Vagina (tissue), 2 donors: ENCODE results near the gene PLA2G12A.

Experiments used
- POLR2A ChIP-seq, 2 donors: fragments of 450-650 bp; IDR thresholded peaks; one replicate each; pipeline ENCODE4 v1.6.1; 2017; ENCODE audit warnings: antibody characterized with exemption in 2 of 2, mild to moderate bottlenecking in 2 of 2, moderate library complexity in 2 of 2
- POLR2AphosphoS5 ChIP-seq, 2 donors: sonication (generic); formaldehyde crosslinking; IDR thresholded peaks; one replicate each; pipeline ENCODE4 v1.9.0; 2017; ENCODE audit warnings: antibody characterized with exemption in 2 of 2, mild to moderate bottlenecking in 2 of 2, low read depth in 1 of 2; ENCODE audit not compliant: insufficient read depth in 1 of 2
- TF ChIP-seq, protein P1 (sequence below), 3 experiments: fragments of 450-650 bp in 2 of 3; fragments of 200-600 bp in 1 of 3; sonication (generic) in 1 of 3; IDR thresholded peaks; one replicate each; pipeline ENCODE4 v1.5.1; 2017 to 2019; ENCODE audit warnings: antibody characterized with exemption in 3 of 3, mild to moderate bottlenecking in 2 of 3, moderate library complexity in 2 of 3

DNA sequence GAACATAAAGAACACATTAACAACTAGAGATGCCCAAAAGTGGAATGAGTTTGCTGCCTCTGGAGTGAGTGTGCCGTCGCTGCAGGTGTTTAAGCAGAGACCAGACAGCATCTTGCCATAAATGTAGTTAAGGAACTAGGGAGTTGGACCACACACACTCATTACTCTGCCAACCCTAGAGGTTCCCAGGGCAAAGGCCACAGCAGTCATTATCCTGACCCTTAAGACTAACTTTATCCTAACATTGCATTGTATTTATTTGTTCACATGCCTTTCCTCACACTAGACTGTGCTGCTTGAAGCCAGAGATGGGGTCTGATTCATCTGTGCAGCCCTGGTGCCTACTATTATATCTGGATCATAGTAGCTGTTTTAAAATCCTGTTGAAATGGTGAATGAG lies 16.9 kb upstream of the PLA2G12A start:
- TF ChIP-seq POLR2A (IDR thresholded peaks at IDR 0.05) = no peak
- TF ChIP-seq, protein P1, sequence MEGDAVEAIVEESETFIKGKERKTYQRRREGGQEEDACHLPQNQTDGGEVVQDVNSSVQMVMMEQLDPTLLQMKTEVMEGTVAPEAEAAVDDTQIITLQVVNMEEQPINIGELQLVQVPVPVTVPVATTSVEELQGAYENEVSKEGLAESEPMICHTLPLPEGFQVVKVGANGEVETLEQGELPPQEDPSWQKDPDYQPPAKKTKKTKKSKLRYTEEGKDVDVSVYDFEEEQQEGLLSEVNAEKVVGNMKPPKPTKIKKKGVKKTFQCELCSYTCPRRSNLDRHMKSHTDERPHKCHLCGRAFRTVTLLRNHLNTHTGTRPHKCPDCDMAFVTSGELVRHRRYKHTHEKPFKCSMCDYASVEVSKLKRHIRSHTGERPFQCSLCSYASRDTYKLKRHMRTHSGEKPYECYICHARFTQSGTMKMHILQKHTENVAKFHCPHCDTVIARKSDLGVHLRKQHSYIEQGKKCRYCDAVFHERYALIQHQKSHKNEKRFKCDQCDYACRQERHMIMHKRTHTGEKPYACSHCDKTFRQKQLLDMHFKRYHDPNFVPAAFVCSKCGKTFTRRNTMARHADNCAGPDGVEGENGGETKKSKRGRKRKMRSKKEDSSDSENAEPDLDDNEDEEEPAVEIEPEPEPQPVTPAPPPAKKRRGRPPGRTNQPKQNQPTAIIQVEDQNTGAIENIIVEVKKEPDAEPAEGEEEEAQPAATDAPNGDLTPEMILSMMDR (IDR thresholded peaks at IDR 0.05) = no peak
- no peak for TF ChIP-seq POLR2AphosphoS5 (IDR thresholded peaks at IDR 0.05; ENCODE audit: insufficient read depth in 1 of 2, low read depth in 1 of 2)
